Esophagus muscularis mucosa (tissue), 3 donors: ENCODE measurements around the gene ANXA5.

Experiments
- CTCF ChIP-seq, 3 experiments: fragments of 200-600 bp in 2 of 3; fragments of 450-650 bp in 1 of 3; sonication (generic) in 2 of 3; IDR thresholded peaks; one replicate each; pipeline ENCODE4 v1.5.1; 2017 to 2019; ENCODE audit warnings: antibody characterized with exemption in 3 of 3, mild to moderate bottlenecking in 2 of 3, moderate library complexity in 1 of 3
- POLR2A ChIP-seq: fragments of 450-650 bp; IDR thresholded peaks from one replicate; pipeline ENCODE4 v1.6.1; 2017; ENCODE audit warnings: antibody characterized with exemption, moderate library complexity, mild to moderate bottlenecking, low read depth
- POLR2AphosphoS5 ChIP-seq, 2 donors: sonication (generic); formaldehyde crosslinking; IDR thresholded peaks; one replicate each; pipeline ENCODE4 v1.6.1; 2017; ENCODE audit warnings: antibody characterized with exemption in 2 of 2

- TF ChIP-seq CTCF (IDR thresholded peaks at IDR 0.05) (no peak), POLR2AphosphoS5 (IDR thresholded peaks at IDR 0.05) (no peak), POLR2A (no peak)
Measured at GRCh38 chr4:121688701-121689100, 8.1 kb downstream of the ANXA5 start.
